HG02938 (cell line): ENCODE data around the gene ZNF428.
"Not testable (repeated sequence)": the region's sequence is repeated elsewhere in the genome, so short reads cannot be mapped to it uniquely, and the experiment has no call there.

Source experiments
- ATAC-seq: cut with Tn5 transposase; IDR thresholded peaks from one replicate; pipeline ENCODE4 v1.9.1; 2021; ENCODE audit warnings: mild to moderate bottlenecking, moderate library complexity; ENCODE audit not compliant: unreplicated experiment

Gene ZNF428

DNA sequence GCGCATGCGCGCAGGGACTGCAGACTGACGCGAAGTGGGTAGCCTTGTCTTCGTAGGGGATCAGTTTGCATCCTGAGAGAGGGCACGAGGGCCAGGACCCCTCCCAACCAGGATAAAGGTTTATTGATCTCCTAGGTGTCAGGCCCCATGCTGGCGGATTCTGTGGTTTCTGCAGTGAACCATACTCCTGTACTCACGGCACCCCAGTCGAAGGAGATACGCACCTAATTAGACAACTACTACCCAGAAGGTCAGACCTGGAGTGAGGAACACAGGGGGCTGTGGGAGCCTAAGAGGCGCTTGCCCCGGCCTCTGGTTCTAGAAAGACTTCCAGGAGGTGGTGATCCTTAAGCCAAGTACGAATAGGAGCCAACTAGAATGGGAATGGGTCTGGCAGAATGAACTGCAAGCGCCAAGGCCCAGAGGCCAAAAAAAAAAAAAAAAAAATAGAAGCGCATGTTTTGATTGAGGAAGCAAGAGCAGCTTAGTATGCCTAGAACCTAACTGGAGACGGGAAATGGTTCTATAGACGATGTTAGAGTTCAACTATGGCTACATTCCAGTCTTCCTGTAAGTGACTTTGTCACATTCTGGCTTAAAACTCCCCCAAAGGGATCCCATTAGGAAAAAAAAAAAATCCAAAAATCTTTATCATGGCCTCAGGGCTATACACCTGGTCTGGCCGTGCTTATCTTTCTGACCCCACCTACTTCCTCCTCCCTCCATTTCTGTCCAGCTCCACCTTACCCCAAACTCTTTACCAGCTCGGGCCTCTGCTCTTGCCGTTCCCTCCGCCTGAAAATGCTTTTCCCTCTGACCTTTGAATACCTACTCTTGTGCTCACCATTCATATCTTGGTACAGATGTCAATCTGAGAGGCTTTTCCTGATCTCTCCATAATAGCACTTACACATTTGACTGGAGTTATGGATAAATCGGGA, 902 bp upstream of the ZNF428 start:
- no peak for ATAC-seq

DNA sequence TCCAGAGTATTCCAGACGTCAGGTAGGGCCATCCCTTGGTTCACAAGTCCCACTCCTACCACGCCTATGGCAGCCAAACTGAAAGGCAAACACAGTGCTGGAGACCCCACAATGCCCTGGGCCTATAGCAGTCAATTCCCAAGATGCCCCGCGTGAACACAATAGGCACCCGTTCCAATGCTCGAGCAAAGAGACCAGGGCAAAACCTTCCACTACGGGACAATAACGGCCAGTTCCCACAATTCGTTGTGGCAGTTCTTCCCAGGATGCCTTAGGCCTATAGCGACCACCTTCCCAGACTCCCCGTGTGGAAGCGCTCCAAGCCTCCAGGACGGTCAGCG, 538 bp downstream of the ZNF428 start:
- peak; percentile 21 for ATAC-seq

GRCh38 chr19:43616954-43617353, 2.5 kb downstream of the ZNF428 start:
- no peak for ATAC-seq

DNA sequence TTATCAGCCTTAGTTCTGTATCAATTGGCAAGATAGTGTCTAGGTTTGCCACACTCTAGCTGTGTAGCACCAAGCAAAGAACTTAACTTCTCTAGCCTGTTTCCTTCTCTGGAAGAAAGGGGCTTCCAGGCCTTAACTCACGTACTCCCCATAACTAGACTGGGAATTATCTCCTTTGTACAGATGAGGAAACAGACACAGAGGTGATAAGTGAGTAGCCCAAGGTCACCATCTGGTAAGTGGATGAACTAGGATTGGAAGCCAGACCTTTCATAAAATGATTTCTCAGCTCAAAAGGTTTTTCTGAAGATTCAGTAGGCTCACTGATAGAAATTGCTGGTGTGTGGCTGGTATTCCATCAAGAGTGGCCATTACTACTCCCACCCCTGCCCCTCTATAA, 3.1 kb downstream of the ZNF428 start:
- no peak for ATAC-seq

GRCh38 chr19:43612374-43612773, 7.1 kb downstream of the ZNF428 start:
- ATAC-seq, result no peak

DNA sequence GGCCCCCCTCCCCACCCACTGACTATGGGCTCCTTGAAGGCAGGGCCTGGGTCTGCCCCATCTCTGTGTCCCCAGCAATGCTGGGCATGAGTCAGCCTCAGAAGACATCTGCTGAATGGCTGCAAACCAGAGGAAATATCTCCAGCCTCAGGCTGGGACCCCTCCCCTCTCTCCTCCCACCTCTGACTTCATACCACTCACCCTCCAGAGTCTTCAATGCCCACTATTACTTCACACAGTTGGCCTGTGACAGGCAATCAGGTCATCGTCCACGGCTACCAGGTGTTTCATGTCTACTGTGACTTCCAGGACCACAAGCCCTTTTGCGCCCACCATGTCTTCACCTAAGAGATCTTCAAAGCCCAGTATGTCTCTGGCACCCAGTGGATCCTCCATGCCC, 7.6 kb downstream of the ZNF428 start, which contains the start of gene SRRM5:
SRRM5 (plus strand) TSS at position 301 of the 400 bp plus-strand sequence; CDS start at position 335, 34 bp downstream.
- no peak for ATAC-seq

GRCh38 chr19:43610493-43610892, 8.9 kb downstream of the ZNF428 start:
- ATAC-seq, result no peak

DNA sequence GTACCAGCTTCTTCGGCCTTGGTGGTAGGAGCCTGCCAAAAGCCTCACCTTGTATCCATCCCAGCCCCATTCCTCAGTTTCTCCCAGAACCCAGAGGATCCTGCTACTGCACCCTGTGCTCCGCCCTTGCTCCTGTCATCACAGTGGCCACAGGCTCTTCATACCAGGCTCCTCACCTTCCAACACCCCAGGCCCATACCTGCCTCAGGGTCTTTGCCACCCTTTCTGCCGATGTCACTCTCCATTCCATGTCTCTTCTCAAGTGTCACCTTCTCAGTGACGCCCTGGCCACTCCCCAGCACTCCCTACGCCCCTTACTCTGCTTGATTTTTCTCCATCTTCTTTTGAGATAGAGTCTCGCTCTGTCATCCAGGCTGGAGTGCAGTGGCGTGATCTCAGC, 9.6 kb downstream of the ZNF428 start:
- ATAC-seq, result no peak

GRCh38 chr19:43607238-43608205, 11.9 kb downstream of the ZNF428 start:
- no peak for ATAC-seq

GRCh38 chr19:43606569-43607229, 12.7 kb downstream of the ZNF428 start:
- ATAC-seq, result no peak

DNA sequence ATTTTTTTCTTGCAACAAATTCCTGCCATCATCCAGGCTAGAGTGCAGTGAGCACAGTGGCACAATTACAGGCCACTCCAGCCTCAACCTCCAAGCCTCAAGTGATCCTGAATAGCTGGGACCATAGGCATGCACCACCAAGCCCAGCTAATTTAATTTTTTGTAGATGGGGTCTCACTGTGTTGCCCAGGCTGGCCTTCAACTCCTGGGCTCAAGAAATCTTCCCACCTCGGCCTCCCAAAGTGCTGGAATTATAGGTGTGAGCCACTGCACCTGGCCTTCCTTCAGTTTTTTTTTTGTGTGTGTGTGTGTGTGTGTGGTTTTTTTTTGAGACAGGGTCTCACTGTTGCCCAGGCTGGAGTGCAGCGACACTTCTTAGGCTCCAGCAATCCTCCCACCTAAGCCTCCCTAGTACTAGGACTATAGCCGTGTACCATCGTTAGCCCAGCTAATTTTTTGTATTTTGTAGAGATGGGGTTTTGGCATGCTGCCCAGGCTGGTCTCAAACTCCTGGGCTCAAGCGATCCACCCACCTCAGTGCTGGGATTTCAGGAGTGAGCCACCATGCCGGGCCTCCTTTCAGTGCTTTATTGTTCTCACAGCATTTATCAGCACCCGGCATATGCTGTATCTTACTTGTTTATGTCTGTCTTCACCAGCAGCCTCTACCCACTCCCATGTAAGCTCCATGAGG, 13.4 kb downstream of the ZNF428 start:
- ATAC-seq, result no peak

DNA sequence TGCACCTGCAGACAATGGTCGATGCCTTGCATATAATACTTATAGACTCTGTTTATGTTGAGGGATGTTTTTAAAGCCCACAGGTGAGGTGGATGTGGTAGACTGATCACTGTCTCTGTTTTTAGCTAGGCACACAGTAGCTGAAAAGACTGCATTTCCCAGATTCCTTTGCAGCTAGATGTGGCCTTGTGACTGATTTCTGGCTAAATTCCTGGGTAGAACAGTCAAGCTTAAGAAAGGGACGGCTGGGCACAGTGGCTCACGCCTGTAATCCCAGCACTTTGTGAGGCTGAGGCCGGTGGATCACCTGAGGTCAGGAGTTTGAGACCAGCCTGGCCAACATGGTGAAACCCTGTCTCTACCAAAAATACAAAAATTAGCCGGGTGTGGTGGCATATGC, 19.1 kb downstream of the ZNF428 start:
- not testable (repeated sequence) for ATAC-seq

GRCh38 chr19:43599635-43600295, 19.7 kb downstream of the ZNF428 start:
- no peak for ATAC-seq

DNA sequence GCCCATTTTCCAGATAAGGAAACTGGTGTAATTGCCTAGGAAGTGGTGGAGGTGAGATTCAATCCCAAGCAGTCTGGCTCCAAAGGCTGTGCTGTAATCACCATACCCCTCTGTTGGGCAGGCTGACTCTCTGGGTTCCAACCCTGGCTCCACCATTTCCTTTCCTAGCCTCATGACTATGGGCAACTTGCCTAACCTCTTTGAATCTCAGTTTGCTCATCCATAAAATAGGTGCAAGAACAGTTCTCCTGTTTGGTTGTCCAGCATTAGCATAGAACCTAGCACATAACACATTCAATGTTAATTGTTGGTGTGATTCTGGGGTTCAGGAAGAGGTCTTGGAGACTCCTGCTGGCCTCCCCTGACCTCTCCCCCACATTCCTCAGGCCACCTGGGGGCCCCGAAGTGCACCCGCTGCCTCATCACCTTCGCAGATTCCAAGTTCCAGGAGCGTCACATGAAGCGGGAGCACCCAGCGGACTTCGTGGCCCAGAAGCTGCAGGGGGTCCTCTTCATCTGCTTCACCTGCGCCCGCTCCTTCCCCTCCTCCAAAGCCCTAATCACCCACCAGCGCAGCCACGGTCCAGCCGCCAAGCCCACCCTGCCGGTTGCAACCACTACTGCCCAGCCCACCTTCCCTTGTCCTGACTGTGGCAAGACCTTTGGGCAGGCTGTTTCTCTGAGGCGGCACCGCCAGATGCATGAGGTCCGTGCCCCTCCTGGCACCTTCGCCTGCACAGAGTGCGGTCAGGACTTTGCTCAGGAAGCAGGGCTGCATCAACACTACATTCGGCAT, 20.8 kb downstream of the ZNF428 start:
- ATAC-seq, result no peak

DNA sequence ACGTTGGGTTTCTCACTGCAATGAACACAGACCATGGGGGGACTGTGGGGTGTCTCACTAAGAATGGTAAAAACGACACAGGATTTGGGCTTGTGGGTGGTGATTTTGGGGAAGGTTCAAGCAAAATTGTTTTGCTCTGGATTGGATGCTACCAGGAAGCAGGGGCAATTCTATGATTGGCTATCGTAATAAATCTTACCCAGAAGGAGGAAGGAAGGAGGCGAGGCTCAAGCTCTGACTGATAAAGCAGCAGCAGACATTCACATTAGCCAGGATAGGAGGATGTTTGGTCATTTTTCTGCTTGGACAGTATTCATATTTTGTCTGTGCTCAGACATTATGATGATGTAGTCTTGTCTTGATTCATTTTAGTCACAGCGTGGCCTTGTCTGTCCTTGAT, 21.6 kb downstream of the ZNF428 start:
- no peak for ATAC-seq

GRCh38 chr19:43596842-43597461, 22.5 kb downstream of the ZNF428 start:
- no peak for ATAC-seq

DNA sequence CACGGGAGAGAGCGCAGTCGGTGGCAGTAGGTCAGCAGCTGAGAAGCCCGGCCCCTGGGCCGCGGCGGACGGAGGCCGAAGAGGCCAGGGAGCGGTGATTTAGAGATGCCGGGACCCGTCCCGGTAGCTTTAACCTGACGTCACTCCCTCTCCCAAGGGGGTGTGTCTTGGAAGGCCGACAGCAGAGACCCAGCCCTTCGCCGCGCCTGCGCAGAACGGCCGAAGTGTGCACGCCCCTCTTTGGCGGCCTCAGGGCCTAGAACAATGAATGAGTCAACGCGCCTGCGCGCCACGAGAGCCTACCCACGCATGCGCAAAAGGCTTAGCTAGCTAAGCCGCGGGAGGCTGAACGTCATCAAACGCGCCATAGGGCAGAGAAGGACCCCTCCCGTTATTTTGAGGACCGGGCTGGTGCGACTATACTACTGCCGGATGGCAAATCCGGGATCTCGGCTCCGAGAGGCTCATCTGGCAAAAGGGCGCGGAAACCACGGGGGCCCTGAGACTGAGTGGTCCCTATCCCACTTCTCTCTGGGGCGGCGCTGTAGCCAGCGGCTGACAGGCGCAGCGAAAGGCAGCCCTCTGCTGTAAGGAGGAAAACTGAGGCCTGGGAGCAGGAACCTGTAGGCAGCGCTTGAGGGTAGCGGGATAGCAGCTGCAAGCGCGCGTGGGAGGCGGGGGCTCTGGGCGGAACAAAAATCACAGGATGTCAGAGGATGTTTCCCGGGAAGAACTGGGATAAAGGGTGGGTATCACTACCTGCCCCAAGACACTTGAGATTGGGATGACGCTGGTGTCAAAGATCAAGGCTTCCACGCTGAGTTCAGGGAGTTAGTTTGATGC, 23.2 kb downstream of the ZNF428 start, which contains the start of the genes IRGQ and ZNF576:
IRGQ (minus strand) TSS at position 136 of the 843 bp plus-strand sequence. CDS start 796 bp downstream, outside the sequence.
ZNF576 (plus strand) TSS at position 597 of the 843 bp plus-strand sequence. CDS start 514 bp downstream, outside the sequence.
- ATAC-seq, result peak; percentile 84
